Testis (tissue), 3 donors: Measurements from ENCODE around the gene TFAP2B. TPM values are rescaled to one million over a fixed set of nuclear protein-coding genes. Genes with fewer than 3 reads are reported as not detected.
A peak's percentile ranks its signal among the peaks of the same experiment; 100 is the strongest.

ENCODE experiments used
- DNase-seq: peaks from one replicate; pipeline ENCODE4 v3.0.0-alpha.2; 2019
- H3K27ac ChIP-seq, 2 donors: fragments of 200-600 bp; sonication (generic); one replicate each; pipeline ENCODE4 v1.5.1; 2019
- H3K27me3 ChIP-seq: fragments of 200-600 bp; sonication (generic); one replicate; pipeline ENCODE4 v1.5.1; 2019
- H3K36me3 ChIP-seq: fragments of 200-600 bp; sonication (generic); one replicate; pipeline ENCODE4 v1.5.1; 2017; ENCODE audit warnings: low read depth; ENCODE audit errors: missing control alignments
- H3K4me1 ChIP-seq: fragments of 200-600 bp; sonication (generic); one replicate; pipeline ENCODE4 v1.5.1; 2019
- H3K4me3 ChIP-seq, 2 donors: fragments of 200-600 bp; sonication (generic); one replicate each; pipeline ENCODE4 v1.5.1; 2017 to 2019
- H3K9me3 ChIP-seq: fragments of 200-600 bp; sonication (generic); one replicate; pipeline ENCODE4 v1.5.1; 2017
- POLR2A ChIP-seq: fragments of 450-650 bp; IDR thresholded peaks from one replicate; pipeline ENCODE4 v1.6.1; 2017; ENCODE audit warnings: antibody characterized with exemption, mild to moderate bottlenecking, moderate library complexity
- WGBS, 2 donors: methylation state at CpG; one replicate each; pipeline ENCODE4 v1.1.5; 2018; 5-methylcytosine and 5-hydroxymethylcytosine counted together
- intact Hi-C: fragments of 100-400 bp; cut with DNase I; formaldehyde crosslinking; loops from one replicate; pipeline ENCODE4 v1.15.1; 2023; ENCODE audit warnings: low total_unique reads
- polyA plus RNA-seq: library from polyadenylated mRNA; stranded (reverse); fragments of 350-450 nt; fragmentation: Illumina TruSeq; extraction: RNeasy Lipid Tissue Mini Kit (QIAGEN cat#74804); gene quantifications from one replicate; pipeline ENCODE4 v1.2.3, GENCODE V29; 2014; ENCODE audit warnings: low read depth, low replicate concordance; ENCODE audit not compliant: insufficient read depth
- total RNA-seq, 2 donors: library from RNA; depleted of rRNA; stranded (reverse); fragments of >200 nt; gene quantifications; one replicate each; pipeline ENCODE4 v1.2.3, GENCODE V29; 2016
- TF ChIP-seq, protein P1 (sequence below), 3 experiments: fragments of 450-650 bp in 2 of 3; fragments of 200-600 bp in 1 of 3; sonication (generic) in 1 of 3; IDR thresholded peaks; one replicate each; pipeline ENCODE4 v1.5.1; 2016 to 2019; ENCODE audit warnings: antibody characterized with exemption in 3 of 3, mild to moderate bottlenecking in 2 of 3, moderate library complexity in 1 of 3

Gene TFAP2B
- total and polyA plus RNA-seq, 3 donors from 2014 or later: 0.19 to 0.63 (median 0.24) TPM

DNA sequence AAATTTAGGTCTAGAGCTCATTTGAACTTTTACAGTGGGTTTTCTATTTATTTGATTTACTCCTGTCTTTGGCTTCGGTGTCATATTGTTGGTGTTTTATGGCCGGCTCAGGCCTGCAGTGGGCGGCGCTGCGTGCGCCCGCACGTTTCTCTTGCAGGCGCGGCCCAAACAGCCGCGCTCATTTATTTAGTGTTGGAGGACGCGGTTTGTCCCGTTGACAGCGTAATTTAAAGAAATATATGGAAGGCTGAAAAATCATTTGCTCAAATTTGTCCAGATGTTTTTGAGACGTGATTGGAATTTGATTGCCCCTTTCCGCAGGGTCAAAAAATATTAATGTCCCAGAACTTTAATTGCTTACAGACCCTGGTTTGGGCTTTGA is 22.1 kb downstream of the TFAP2B start:
- Histone ChIP-seq H3K27me3 (no peaks in the 10 kb centered on the region), H3K9me3 (no peaks in the 10 kb centered on the region), H3K4me3 (no peak overlapping the region), H3K4me1 (no peaks in the 10 kb centered on the region), H3K27ac (no peak overlapping the region), H3K36me3 (no peaks in the 10 kb centered on the region)
- no peak for DNase-seq
- intact Hi-C loops: no loop called here
- 3% methylated on average over 18 of the region's 18 CpGs for WGBS, 2 donors
- TF ChIP-seq POLR2A: no peak
- TF ChIP-seq, protein P1, sequence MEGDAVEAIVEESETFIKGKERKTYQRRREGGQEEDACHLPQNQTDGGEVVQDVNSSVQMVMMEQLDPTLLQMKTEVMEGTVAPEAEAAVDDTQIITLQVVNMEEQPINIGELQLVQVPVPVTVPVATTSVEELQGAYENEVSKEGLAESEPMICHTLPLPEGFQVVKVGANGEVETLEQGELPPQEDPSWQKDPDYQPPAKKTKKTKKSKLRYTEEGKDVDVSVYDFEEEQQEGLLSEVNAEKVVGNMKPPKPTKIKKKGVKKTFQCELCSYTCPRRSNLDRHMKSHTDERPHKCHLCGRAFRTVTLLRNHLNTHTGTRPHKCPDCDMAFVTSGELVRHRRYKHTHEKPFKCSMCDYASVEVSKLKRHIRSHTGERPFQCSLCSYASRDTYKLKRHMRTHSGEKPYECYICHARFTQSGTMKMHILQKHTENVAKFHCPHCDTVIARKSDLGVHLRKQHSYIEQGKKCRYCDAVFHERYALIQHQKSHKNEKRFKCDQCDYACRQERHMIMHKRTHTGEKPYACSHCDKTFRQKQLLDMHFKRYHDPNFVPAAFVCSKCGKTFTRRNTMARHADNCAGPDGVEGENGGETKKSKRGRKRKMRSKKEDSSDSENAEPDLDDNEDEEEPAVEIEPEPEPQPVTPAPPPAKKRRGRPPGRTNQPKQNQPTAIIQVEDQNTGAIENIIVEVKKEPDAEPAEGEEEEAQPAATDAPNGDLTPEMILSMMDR (IDR thresholded peaks at IDR 0.05): no peak

DNA sequence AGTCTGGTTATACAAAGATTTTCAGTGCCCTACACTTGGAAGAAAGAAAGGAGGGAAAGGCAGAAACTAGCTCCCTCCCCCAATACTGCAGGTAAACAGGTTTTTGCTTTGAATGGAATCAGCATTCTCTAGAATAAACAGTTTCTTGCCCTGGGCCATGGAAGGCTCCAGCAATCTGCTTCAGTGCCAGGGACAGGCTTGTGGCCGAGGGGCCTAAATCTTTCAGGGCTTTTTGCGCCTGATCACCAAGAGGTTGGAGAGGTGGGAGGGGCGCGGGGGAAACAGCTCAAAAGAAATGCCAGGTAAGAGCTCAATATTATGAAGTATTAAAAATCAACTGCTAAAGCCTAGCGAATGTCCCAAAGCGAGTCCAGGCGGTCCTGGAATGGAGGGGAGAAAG is 23.8 kb downstream of the TFAP2B start:
- Histone ChIP-seq H3K4me3 (peak overlapping the region in 1 of 2 donors; percentile 17), H3K36me3 (no peaks in the 10 kb centered on the region), H3K27ac (no peak overlapping the region), H3K4me1 (no peaks in the 10 kb centered on the region), H3K27me3 (no peaks in the 10 kb centered on the region), H3K9me3 (no peaks in the 10 kb centered on the region)
- no peak for DNase-seq
- WGBS, 2 donors: 3 to 9% methylated on average over 7 of the region's 7 CpGs
- intact Hi-C loops: no loop called here
- TF ChIP-seq, protein P1 (IDR thresholded peaks at IDR 0.05): no peak
- no peak for TF ChIP-seq POLR2A

DNA sequence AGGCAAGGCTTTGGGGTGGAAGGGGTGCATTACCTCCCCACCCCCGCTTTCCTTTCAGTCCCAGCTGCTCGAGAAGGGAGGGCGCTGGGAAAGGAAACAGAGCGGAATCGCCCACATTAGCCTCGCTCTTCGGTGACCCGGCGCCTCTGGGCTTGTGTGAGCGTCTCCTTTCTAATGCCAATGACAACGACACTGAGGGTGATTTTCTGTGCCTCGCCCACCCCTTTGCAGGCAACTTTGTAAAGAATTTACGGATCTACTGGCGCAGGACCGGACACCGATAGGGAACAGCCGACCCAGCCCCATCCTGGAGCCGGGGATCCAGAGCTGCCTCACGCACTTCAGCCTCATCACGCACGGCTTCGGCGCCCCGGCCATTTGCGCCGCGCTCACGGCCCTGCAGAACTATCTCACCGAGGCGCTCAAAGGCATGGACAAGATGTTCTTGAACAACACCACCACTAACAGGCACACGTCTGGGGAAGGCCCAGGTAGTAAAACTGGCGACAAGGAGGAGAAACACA is 24.3 kb downstream of the TFAP2B start:
- no peaks in the 10 kb centered on the region for H3K36me3 ChIP-seq
- no peak overlapping the region for H3K27ac ChIP-seq
- H3K27me3 ChIP-seq: no peaks in the 10 kb centered on the region
- intact Hi-C loops: no loop called here
- H3K9me3 ChIP-seq: no peaks in the 10 kb centered on the region
- no peak for DNase-seq
- WGBS, 2 donors: 0 to 3% methylated on average over 17 to 32 of the region's 32 CpGs
- no peaks in the 10 kb centered on the region for H3K4me1 ChIP-seq
- H3K4me3 ChIP-seq: peak overlapping the region in 1 of 2 donors; percentile 17
- no peak for TF ChIP-seq POLR2A
- TF ChIP-seq, protein P1 (IDR thresholded peaks at IDR 0.05): no peak

DNA sequence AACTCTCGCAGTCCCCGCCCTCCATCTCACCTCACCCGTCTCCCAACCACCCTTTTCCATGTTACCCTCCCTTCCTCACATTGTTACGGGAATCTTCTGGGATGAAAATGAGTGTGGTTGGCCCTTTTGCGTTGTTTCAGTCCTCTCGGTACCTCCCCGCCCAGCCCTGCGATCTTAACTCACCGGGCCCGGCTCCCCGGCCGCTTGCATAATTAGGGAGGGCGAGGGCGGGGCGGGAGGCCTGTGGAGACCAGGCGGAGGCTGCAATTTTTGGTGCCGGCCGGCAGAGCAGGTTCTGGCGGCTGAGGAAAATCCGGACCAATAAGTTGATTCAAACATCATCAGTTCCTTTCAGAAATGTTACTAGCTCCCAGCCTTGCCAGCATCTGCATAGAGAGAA is 25.2 kb downstream of the TFAP2B start:
- Histone ChIP-seq H3K27me3 (no peaks in the 10 kb centered on the region), H3K4me3 (no peak overlapping the region), H3K4me1 (no peaks in the 10 kb centered on the region), H3K27ac (no peak overlapping the region), H3K36me3 (no peaks in the 10 kb centered on the region), H3K9me3 (no peaks in the 10 kb centered on the region)
- 2 to 4% methylated on average over 20 of the region's 20 CpGs for WGBS, 2 donors
- no peak for DNase-seq
- TF ChIP-seq POLR2A: no peak
- TF ChIP-seq, protein P1 (IDR thresholded peaks at IDR 0.05): no peak
- intact Hi-C loops: no loop called here

DNA sequence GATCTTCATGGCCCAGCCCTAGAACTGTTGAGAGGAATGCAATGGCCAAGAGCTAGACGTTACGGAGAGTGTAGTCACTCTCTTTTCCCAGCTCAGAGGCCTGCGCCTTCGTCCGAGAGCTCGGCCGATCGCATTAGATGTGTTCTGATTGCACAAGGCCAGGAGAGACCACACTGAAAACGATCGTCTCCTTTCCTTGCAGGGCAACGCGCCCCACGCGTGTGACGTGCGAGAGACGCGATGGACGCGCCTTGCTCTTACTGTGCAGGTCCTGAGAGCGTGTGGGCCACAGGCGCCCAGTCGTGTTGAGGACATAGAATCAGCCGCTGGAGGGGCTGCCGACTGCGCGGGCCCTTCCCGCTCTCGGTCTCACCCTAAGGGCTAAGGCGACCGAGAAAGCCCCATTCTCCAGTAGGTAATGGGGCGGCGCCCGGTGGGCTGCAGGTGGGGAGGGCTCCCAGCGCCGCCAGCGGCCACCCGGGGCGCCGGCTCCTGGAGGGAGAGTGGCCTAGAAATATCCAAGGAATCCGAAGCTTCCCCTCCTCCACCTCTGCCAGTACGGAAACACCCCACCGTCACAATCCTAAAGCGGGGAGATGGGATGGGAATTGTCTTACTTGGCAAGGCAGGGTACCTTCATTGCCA is 26.9 kb downstream of the TFAP2B start:
- Histone ChIP-seq H3K4me3 (no peak overlapping the region), H3K36me3 (no peaks in the 10 kb centered on the region), H3K9me3 (no peaks in the 10 kb centered on the region), H3K4me1 (no peaks in the 10 kb centered on the region), H3K27me3 (no peaks in the 10 kb centered on the region), H3K27ac (no peak overlapping the region)
- no peak for TF ChIP-seq POLR2A
- TF ChIP-seq, protein P1 (IDR thresholded peaks at IDR 0.05): no peak
- 0 to 3% methylated on average over 10 to 44 of the region's 44 CpGs for WGBS, 2 donors
- DNase-seq: no peak
- intact Hi-C loops: no loop called here
